Lower lobe of right lung (tissue), 2 donors: ENCODE data around the gene GATD1. TPM values are rescaled to one million over a fixed set of nuclear protein-coding genes. Genes with fewer than 3 reads are reported as not detected.
A peak's percentile ranks its signal among the peaks of the same experiment; 100 is the strongest.

Source experiments
- ATAC-seq, 2 donors: fragments of 200-7000 bp; cut with Tn5 transposase; one replicate each; pipeline ENCODE4 v1.9.1; 2020 to 2022; ENCODE audit warnings: mild to moderate bottlenecking in 2 of 2, moderate library complexity in 2 of 2
- DNase-seq: peaks from one replicate; pipeline ENCODE4 v3.0.0-alpha.2; 2020
- H3K27ac ChIP-seq: fragments of 200-600 bp; one replicate; pipeline ENCODE4 v1.8.0; 2022
- H3K27me3 ChIP-seq: fragments of 200-600 bp; one replicate; pipeline ENCODE4 v1.8.0; 2022; ENCODE audit warnings: low read depth
- H3K36me3 ChIP-seq: fragments of 200-600 bp; one replicate; pipeline ENCODE4 v1.8.0; 2022; ENCODE audit warnings: mild to moderate bottlenecking
- H3K4me1 ChIP-seq: fragments of 200-600 bp; one replicate; pipeline ENCODE4 v1.8.0; 2022
- H3K4me3 ChIP-seq: fragments of 200-600 bp; one replicate; pipeline ENCODE4 v1.8.0; 2022; ENCODE audit warnings: mild to moderate bottlenecking
- H3K9me3 ChIP-seq: fragments of 200-600 bp; one replicate; pipeline ENCODE4 v1.8.0; 2022
- intact Hi-C: fragments of 100-400 bp; cut with DNase I; formaldehyde crosslinking; loops from one replicate; pipeline ENCODE4 v1.11.0; 2022
- total RNA-seq: library from RNA; stranded (reverse); fragmentation: NEBNext Ultra II Directional; extraction: Animal tissue kit (Norgen Biotek cat#: 25700); gene quantifications from one replicate; pipeline ENCODE4 v1.2.1, GENCODE V29; 2021
- TF ChIP-seq, protein P1 (sequence below): fragments of 200-600 bp; IDR thresholded peaks from one replicate; pipeline ENCODE4 v1.8.0; 2022; ENCODE audit warnings: antibody characterized with exemption, mild to moderate bottlenecking
- donor health status: DM: no; HTN: yes; CAD: no; lungs with severe emphysema.

Gene GATD1
- total RNA-seq, 1 donor from 2014 or later, result 46.7 TPM

DNA sequence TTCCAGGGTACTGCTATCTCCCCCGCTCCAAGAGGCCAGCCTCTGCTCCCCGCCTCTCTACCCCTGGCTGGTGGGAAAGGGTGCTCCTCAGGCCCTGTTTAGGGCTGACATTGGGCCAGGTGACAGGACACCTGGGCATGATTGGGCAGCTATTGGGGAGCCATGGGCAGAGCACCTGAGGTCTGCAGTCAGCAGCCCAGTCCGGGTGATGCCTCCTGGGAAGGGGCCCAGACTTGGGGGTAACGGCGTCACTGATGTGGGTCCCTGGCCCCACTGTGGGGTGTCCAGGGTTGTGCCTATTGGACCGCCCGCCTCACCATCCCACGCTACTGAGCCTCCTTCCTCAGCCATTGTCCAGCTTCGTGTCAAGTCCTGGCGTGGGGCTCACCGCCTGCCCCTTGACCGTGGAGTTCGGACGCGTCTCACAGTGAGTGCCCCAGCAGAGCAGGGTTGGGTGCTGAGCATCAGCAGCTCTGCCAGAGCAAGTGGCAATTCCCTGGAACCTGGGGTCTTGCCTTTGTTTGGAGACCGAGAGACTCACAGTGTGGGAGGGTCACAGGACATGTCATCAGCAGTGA lies 2.8 kb upstream of the GATD1 start:
- Histone ChIP-seq H3K9me3 (no peaks in the 10 kb centered on the region), H3K4me1 (peaks cover 36% of the 10 kb centered on the region)
- DNase-seq, result no peak

DNA sequence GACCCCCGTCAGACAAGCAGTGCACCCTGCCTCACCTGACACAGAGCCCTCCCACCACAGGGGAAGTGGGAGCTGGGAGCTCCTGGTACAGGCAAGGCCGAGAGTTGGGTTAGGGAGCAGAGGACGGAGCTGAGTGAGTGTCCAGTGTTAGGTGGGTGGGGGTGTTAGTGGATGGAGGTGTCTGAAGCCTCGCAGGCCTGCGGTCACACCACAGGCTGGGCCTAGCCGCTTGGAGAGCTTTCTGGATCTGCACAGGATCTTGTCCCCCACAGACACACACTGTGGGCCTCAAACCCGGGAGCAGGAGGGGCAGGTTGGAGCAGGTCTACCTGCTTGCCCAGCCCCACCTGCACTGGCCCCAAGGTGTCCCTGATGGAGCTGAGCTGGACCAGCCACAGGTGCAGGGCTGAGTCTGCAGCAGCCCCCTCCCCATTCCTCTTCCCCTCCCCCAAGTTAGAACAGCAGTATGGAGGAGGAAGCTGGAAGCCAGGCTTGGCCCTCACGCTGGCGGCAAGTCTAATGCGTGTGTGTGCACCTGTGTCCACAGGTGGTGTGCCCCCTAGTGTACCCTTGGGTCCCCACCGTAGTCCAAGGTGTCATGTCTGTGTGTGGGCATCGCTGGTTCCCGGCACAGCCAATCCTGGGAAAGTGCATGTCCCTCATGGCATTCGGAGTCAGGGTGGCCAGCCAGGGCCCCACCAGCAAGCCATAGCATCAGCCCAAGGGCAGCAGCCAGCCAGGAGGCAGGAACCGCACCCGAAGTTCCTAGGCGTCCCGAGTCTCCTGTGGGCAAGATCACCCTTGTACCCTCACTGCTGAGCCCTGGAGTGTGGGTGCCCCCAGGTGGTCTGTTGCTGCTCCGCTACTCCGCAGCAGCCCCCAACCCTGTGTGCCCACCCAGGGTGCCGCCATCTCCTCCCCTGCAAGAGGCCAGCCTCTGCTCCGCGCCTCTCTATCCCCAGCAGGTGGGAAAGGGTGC lies 2.0 kb upstream of the GATD1 start:
- DNase-seq, result peak; percentile 43
- H3K4me3 ChIP-seq, result no peak overlapping the region
- peaks cover 39% of the 10 kb centered on the region for H3K4me1 ChIP-seq
- H3K27ac ChIP-seq, result no peak overlapping the region
- peaks cover 1% of the 10 kb centered on the region for H3K36me3 ChIP-seq
- TF ChIP-seq, protein P1, sequence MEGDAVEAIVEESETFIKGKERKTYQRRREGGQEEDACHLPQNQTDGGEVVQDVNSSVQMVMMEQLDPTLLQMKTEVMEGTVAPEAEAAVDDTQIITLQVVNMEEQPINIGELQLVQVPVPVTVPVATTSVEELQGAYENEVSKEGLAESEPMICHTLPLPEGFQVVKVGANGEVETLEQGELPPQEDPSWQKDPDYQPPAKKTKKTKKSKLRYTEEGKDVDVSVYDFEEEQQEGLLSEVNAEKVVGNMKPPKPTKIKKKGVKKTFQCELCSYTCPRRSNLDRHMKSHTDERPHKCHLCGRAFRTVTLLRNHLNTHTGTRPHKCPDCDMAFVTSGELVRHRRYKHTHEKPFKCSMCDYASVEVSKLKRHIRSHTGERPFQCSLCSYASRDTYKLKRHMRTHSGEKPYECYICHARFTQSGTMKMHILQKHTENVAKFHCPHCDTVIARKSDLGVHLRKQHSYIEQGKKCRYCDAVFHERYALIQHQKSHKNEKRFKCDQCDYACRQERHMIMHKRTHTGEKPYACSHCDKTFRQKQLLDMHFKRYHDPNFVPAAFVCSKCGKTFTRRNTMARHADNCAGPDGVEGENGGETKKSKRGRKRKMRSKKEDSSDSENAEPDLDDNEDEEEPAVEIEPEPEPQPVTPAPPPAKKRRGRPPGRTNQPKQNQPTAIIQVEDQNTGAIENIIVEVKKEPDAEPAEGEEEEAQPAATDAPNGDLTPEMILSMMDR, result no peak
- ATAC-seq, result no peak
- H3K9me3 ChIP-seq, result no peaks in the 10 kb centered on the region
- H3K27me3 ChIP-seq, result no peaks in the 10 kb centered on the region
- intact Hi-C loops, result no loop called here

More for the DNA sequence above, 2.8 kb upstream of the GATD1 start:
- Histone ChIP-seq H3K36me3 (no peaks in the 10 kb centered on the region), H3K4me3 (no peak overlapping the region), H3K27ac (no peak overlapping the region), H3K27me3 (no peaks in the 10 kb centered on the region)
- TF ChIP-seq, protein P1, result no peak
- no peak for ATAC-seq
- intact Hi-C loops, result no loop called here

DNA sequence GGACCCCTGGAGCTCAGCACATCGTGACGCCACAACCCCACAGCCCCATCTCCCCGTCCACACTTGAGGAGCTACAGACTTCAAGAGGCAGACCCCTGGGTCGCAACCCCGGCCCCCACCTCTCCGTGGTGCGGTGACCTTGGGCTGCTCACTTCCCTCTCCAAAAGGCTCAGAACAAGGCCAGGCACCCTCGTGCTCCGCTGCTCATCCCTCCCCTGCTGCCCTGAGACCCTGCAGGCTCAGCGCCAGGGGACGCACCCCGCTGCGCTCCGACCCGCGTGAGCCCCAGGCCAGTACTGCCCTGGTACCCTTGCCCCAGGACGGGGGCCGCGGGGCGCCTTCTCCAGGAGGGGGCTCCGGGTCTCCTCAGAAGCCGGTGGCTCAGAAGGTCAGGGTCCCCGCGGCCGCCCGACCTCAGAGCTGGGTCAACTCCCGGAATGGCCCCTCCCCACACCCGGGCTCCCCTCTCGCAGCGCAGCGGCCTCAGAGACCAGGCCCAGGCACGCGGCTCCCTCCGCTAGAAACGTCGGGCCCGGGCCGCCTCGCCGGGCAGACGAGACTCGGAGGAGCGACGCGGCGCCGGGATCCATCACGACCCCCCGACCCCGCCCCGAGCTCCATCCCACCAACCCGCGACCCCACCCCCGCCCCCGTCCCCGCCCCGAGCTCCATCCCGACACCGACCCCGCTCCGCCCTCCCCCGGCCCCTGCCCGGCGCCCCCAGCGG lies 563 bp downstream of the GATD1 start:
- intact Hi-C loops, result no loop called here
- no peaks in the 10 kb centered on the region for H3K9me3 ChIP-seq
- peaks cover 30% of the 10 kb centered on the region for H3K4me1 ChIP-seq
- peak overlapping the region; percentile 79 for H3K4me3 ChIP-seq
- TF ChIP-seq, protein P1, result no peak
- peak; percentile 31 to 55 for ATAC-seq
- no peaks in the 10 kb centered on the region for H3K27me3 ChIP-seq
- peaks cover 25% of the 10 kb centered on the region for H3K36me3 ChIP-seq
- H3K27ac ChIP-seq, result peak overlapping the region; percentile 85
- peak; percentile 56 for DNase-seq

DNA sequence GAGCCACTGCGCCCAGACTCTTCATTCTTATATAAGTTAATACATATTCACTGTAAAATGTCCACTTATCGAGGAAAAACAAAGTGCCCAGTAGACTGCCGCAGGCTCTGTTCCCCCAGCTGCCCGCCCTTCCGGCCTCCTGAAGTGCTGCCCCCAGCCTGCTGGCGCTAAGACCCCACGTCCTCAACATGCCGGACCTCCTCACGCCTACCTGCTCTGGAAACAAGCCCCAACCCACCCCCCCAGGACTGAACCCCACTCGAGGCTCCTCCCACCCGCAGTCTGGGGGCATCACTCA lies 1.1 kb downstream of the GATD1 start:
- Histone ChIP-seq H3K4me1 (peaks cover 30% of the 10 kb centered on the region), H3K4me3 (peak overlapping the region; percentile 79), H3K36me3 (peaks cover 30% of the 10 kb centered on the region), H3K9me3 (no peaks in the 10 kb centered on the region), H3K27me3 (no peaks in the 10 kb centered on the region), H3K27ac (no peak overlapping the region)
- TF ChIP-seq, protein P1, result no peak
- no peak for DNase-seq
- ATAC-seq, result no peak
- intact Hi-C loops, result no loop called here

DNA sequence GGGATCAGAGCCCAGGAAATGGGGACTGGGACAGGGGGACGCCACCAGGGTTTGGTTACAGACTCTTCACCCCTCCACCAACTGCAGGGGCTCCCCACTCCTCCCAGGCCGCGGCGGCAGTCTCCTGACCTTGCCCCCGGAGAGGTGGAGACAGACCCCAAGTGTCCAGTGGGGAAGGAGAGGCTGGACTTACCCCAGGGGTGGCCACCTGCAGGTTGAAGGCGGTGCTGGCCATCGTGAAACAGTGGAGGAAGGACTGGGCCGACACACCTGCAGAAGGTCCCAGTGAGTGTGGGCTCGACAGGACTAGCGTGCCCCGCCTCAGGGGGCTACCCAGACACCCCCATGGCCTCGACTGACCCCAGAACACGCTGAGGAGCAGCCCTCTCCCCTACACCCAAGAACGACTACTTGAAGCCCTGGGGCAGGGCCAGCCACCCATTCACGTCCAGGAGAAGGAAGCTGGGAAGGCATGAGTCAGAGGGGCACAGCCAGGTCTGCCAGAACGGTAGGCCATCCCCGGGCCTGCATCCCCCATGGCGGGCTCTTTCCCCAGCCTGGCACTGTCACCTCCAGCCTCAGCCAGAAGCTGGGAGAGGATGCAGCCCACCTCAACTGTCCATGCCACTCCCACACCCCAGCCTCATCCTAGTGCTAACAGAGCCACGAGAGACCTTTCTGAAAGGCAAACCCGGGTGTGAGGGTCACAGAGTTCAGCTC lies 2.3 kb downstream of the GATD1 start:
- no peak overlapping the region for H3K4me3 ChIP-seq
- intact Hi-C loops, result no loop called here

More for the DNA sequence above, 2.3 kb downstream of the GATD1 start:
- TF ChIP-seq, protein P1, result no peak
- H3K27ac ChIP-seq, result no peak overlapping the region
- no peaks in the 10 kb centered on the region for H3K9me3 ChIP-seq
- peak; percentile 41 for DNase-seq
- peaks cover 30% of the 10 kb centered on the region for H3K4me1 ChIP-seq
- H3K27me3 ChIP-seq, result no peaks in the 10 kb centered on the region
- peaks cover 42% of the 10 kb centered on the region for H3K36me3 ChIP-seq
- no peak for ATAC-seq
